Endothelial cell of umbilical vein (primary cell): Measurements from ENCODE around the gene NECTIN3. TPM values are rescaled to one million over a fixed set of nuclear protein-coding genes. Genes with fewer than 3 reads are reported as not detected.

Source experiments
- BruUV-seq: library from RNA; stranded (reverse); fragments of 400-500 nt; replicated peaks from 2 replicates; lab custom pipeline; 2021; lab: Mats Ljungman, UMichigan
- CTCF ChIA-PET: fragments of 300-600, 350-600 bp; sonication (Branson Sonifier 250); formaldehyde crosslinking; loops from one replicate; lab custom pipeline; 2021; ENCODE audit warnings: antibody characterized with exemption, inconsistent platforms; lab: Charles Lee
- POLR2A ChIA-PET: fragments of 300-600, 350-600 bp; sonication (Branson Sonifier 250); formaldehyde crosslinking; loops from one replicate; lab custom pipeline; 2021; ENCODE audit warnings: antibody characterized with exemption, inconsistent platforms; lab: Charles Lee
- DNase-seq: peaks from one replicate; pipeline ENCODE4 v3.0.0-alpha.2; 2011; ENCODE audit warnings: low read depth, low spot score
- FAIRE-seq: peaks from 2 replicates; lab custom pipeline; 2011; peaks lifted over from hg19 to GRCh38; lab: Jason Lieb, UNC
- H2AFZ ChIP-seq: 2 replicates; pipeline ENCODE4 v1.6.0; 2012; ENCODE audit warnings: low read depth, low read length, control low read depth, inconsistent platforms
- H3K27ac ChIP-seq: 2 replicates; pipeline ENCODE4 v1.5.1; 2011; ENCODE audit warnings: low read depth, mild to moderate bottlenecking, control low read depth, low read length, moderate library complexity; ENCODE audit not compliant: insufficient read depth
- H3K27me3 ChIP-seq, 2 experiments: 2 replicates each; pipeline versions ENCODE4 v1.6.0 to v1.6.1; 2011; ENCODE audit warnings: low read length in 2 of 2, mixed read lengths in 1 of 2; ENCODE audit not compliant: control insufficient read depth in 2 of 2, insufficient read depth in 2 of 2
- H3K36me3 ChIP-seq, 2 experiments: 2 replicates in 1 of 2; 3 replicates in 1 of 2; pipeline ENCODE4 v1.5.1; 2011; ENCODE audit warnings: low read length in 2 of 2, mild to moderate bottlenecking in 1 of 2, moderate library complexity in 1 of 2; ENCODE audit not compliant: control insufficient read depth in 2 of 2, insufficient read depth in 2 of 2; ENCODE audit errors: extremely low read depth in 1 of 2
- H3K4me1 ChIP-seq: 3 replicates; pipeline ENCODE4 v1.5.1; 2011; ENCODE audit warnings: mild to moderate bottlenecking, low read length; ENCODE audit not compliant: control insufficient read depth, insufficient read depth; ENCODE audit errors: extremely low read depth
- H3K4me2 ChIP-seq: 2 replicates; pipeline ENCODE4 v1.6.1; 2011; ENCODE audit warnings: low read length, control low read depth, mixed read lengths; ENCODE audit not compliant: insufficient read depth
- H3K4me3 ChIP-seq, 3 experiments: fragments of 200-600 bp in 1 of 3; sonication (generic), shearing (Covaris generic) in 1 of 3; replicated peaks in 1 of 3; 2 replicates each; pipeline ENCODE4 v1.5.1; 2011 to 2016; ENCODE audit warnings: control low read depth in 3 of 3, low read length in 3 of 3, mild to moderate bottlenecking in 2 of 3, inconsistent platforms in 1 of 3, low read depth in 1 of 3, moderate library complexity in 1 of 3; ENCODE audit not compliant: insufficient read depth in 1 of 3
- H3K79me2 ChIP-seq: 2 replicates; pipeline ENCODE4 v1.6.0; 2012; ENCODE audit warnings: low read length, inconsistent platforms; ENCODE audit not compliant: control insufficient read depth, insufficient read depth
- H3K9ac ChIP-seq: replicated peaks from 2 replicates; pipeline ENCODE3; 2011; ENCODE audit warnings: low read length, control low read depth; ENCODE audit not compliant: insufficient read depth; ENCODE audit errors: extremely low read depth
- H3K9me1 ChIP-seq: replicated peaks from 3 replicates; pipeline ENCODE4 v1.6.0; 2011; ENCODE audit warnings: mild to moderate bottlenecking, low read length; ENCODE audit not compliant: control insufficient read depth, insufficient read depth; ENCODE audit errors: extremely low read depth
- H3K9me3 ChIP-seq: replicated peaks from 2 replicates; pipeline ENCODE4 v1.5.1; 2012; ENCODE audit warnings: low read length, inconsistent platforms; ENCODE audit not compliant: control insufficient read depth, insufficient read depth
- H4K20me1 ChIP-seq: replicated peaks from 2 replicates; pipeline ENCODE3; 2011; ENCODE audit warnings: mild to moderate bottlenecking, low read length; ENCODE audit not compliant: control insufficient read depth, insufficient read depth; ENCODE audit errors: extremely low read depth
- EZH2 ChIP-seq: IDR thresholded peaks from 2 replicates; pipeline ENCODE4 v1.6.1; 2012; ENCODE audit warnings: borderline replicate concordance, low read depth, mild to moderate bottlenecking, moderate library complexity, low read length, inconsistent platforms; ENCODE audit not compliant: severe bottlenecking
- FOS ChIP-seq: IDR thresholded peaks from 2 replicates; pipeline ENCODE4 v1.6.1; 2011; ENCODE audit warnings: mild to moderate bottlenecking, low read length, moderate library complexity, borderline replicate concordance; ENCODE audit not compliant: insufficient read depth
- JUN ChIP-seq: IDR thresholded peaks from 2 replicates; pipeline ENCODE4 v1.6.1; 2011; ENCODE audit warnings: borderline replicate concordance, low read depth; ENCODE audit not compliant: insufficient read length, insufficient read depth
- MAX ChIP-seq: IDR thresholded peaks from 2 replicates; pipeline ENCODE4 v1.6.1; 2011; ENCODE audit not compliant: insufficient read depth, insufficient read length
- MYC ChIP-seq: IDR thresholded peaks from one replicate; pipeline ENCODE4 v1.6.1; 2011; ENCODE audit warnings: mild to moderate bottlenecking, low read depth, low read length
- POLR2AphosphoS5 ChIP-seq: IDR thresholded peaks from 2 replicates; pipeline ENCODE4 v1.6.1; 2012; ENCODE audit warnings: low read depth, mild to moderate bottlenecking, control low read depth, low read length, moderate library complexity; ENCODE audit not compliant: insufficient read depth
- dilution Hi-C: fragments of 300-500 bp; cut with MboI; formaldehyde crosslinking; loops from one replicate; pipeline ENCODE4 v1.15.0; 2019; ENCODE audit warnings: low sequenced_read_pairs; ENCODE audit not compliant: extremely low pct_ligation_motif_present
- intact Hi-C: fragments of 100-400 bp; cut with micrococcal nuclease; formaldehyde crosslinking; loops from one replicate; pipeline ENCODE4 v1.10.0; 2022
- polyA plus RNA-seq, 4 experiments: library from polyadenylated mRNA; depleted of rRNA in 3 of 4; stranded (reverse) in 3 of 4; unstranded in 1 of 4; fragments of >200 nt; gene quantifications; 2 replicates each; pipeline versions ENCODE4 v1.2.1 to v1.2.3, GENCODE V29; 2011 to 2012; ENCODE audit warnings: missing spikeins in 1 of 4
- total RNA-seq: library from RNA; stranded (reverse); gene quantifications from 2 replicates; pipeline ENCODE4 v1.2.3, GENCODE V29; 2021

Gene NECTIN3
- total and polyA plus RNA-seq, 2 donors (not counting 3 experiments of a cell fraction or from before 2014, with no cell fraction given), result 14.3 to 26.9 TPM

GRCh38 chr3:111215481-111215880 is 143.9 kb downstream of the NECTIN3 start:
- no peak overlapping the region for H3K4me2 ChIP-seq

GRCh38 chr3:111218615-111219014 is 147.0 kb downstream of the NECTIN3 start:
- TF ChIP-seq JUN (no peak), MYC (no peak), MAX (no peak), EZH2 (no peak)
- Histone ChIP-seq H3K4me2 (no peak overlapping the region), H3K9me3 (no peaks in the 10 kb centered on the region), H4K20me1 (no peaks in the 10 kb centered on the region), H3K4me3 (no peak overlapping the region), H3K9ac (no peak overlapping the region), H3K4me1 (no peaks in the 10 kb centered on the region), H3K79me2 (no peaks in the 10 kb centered on the region), H3K36me3 (no peaks in the 10 kb centered on the region), H3K27me3 (no peaks in the 10 kb centered on the region), H3K27ac (no peak overlapping the region), H2AFZ (no peak overlapping the region), H3K9me1 (no peaks in the 10 kb centered on the region)
- no peak for DNase-seq
- BruUV-seq, result no TSS peak
- POLR2A ChIA-PET, result no interaction called here
- intact Hi-C loops, result no loop called here
- CTCF ChIA-PET, result no interaction called here
- dilution Hi-C loops, result no loop called here
- no peak for FAIRE-seq

More at GRCh38 chr3:111215481-111215880, 143.9 kb downstream of the NECTIN3 start:
- H3K27ac ChIP-seq, result no peak overlapping the region
- ChIA-PET CTCF (no interaction called here), POLR2A (no interaction called here)
- intact Hi-C loops, result no loop called here
- TF ChIP-seq JUN (no peak), POLR2AphosphoS5 (no peak), FOS (no peak), MYC (no peak)
- H3K9ac ChIP-seq, result no peak overlapping the region
- DNase-seq, result no peak
- no peaks in the 10 kb centered on the region for H3K4me1 ChIP-seq
- H3K27me3 ChIP-seq, result no peaks in the 10 kb centered on the region
- no peaks in the 10 kb centered on the region for H3K9me3 ChIP-seq
- H3K4me3 ChIP-seq, result no peak overlapping the region
- H3K36me3 ChIP-seq, result no peaks in the 10 kb centered on the region
- no peaks in the 10 kb centered on the region for H3K9me1 ChIP-seq
- no peaks in the 10 kb centered on the region for H4K20me1 ChIP-seq
- no peak for FAIRE-seq
- dilution Hi-C loops, result no loop called here
- BruUV-seq, result no TSS peak
- no peaks in the 10 kb centered on the region for H3K79me2 ChIP-seq
- no peak overlapping the region for H2AFZ ChIP-seq
